Mucosa of rectum (tissue), 2 donors: ENCODE data around the gene TESMIN.

ENCODE experiments used
- H3K27ac ChIP-seq, 2 donors: one replicate each; pipeline ENCODE4 v1.7.0; 2013; ENCODE audit warnings: inconsistent platforms in 2 of 2, low read depth in 2 of 2, low read length in 2 of 2
- H3K27me3 ChIP-seq, 2 donors: one replicate each; pipeline ENCODE4 v1.7.0; 2013; ENCODE audit warnings: low read length in 2 of 2; ENCODE audit not compliant: control insufficient read depth in 2 of 2, insufficient read depth in 2 of 2
- H3K36me3 ChIP-seq, 2 donors: one replicate each; pipeline ENCODE4 v1.7.0; 2013; ENCODE audit warnings: low read length in 2 of 2; ENCODE audit not compliant: control insufficient read depth in 2 of 2, insufficient read depth in 2 of 2
- H3K4me1 ChIP-seq, 2 donors: one replicate each; pipeline ENCODE4 v1.7.0; 2013; ENCODE audit warnings: low read length in 2 of 2, mild to moderate bottlenecking in 1 of 2; ENCODE audit not compliant: control insufficient read depth in 2 of 2, insufficient read depth in 2 of 2
- H3K4me3 ChIP-seq, 2 donors: one replicate each; pipeline ENCODE4 v1.7.0; 2013; ENCODE audit warnings: low read length in 2 of 2
- H3K9ac ChIP-seq, 2 donors: one replicate each; pipeline ENCODE4 v1.7.0; 2013; ENCODE audit warnings: low read length in 2 of 2, low read depth in 1 of 2, mild to moderate bottlenecking in 1 of 2
- H3K9me3 ChIP-seq, 2 donors: one replicate each; pipeline ENCODE4 v1.7.0; 2013; ENCODE audit warnings: low read length in 2 of 2; ENCODE audit not compliant: control insufficient read depth in 2 of 2
- donor health status: healthy.
- donor health status: Normal muscosa, but diverticular disease.

Gene TESMIN

GRCh38 chr11:68763181-68763721 lies 11.9 kb upstream of the TESMIN start:
- Histone ChIP-seq H3K4me1 (no peaks in the 10 kb centered on the region), H3K36me3 (peaks cover 58 to 74% of the 10 kb centered on the region in 2 donors), H3K9ac (no peak overlapping the region), H3K9me3 (no peaks in the 10 kb centered on the region), H3K27me3 (no peaks in the 10 kb centered on the region), H3K4me3 (no peak overlapping the region), H3K27ac (no peak overlapping the region)

- Histone ChIP-seq H3K4me1 (no peaks in the 10 kb centered on the region), H3K27me3 (no peaks in the 10 kb centered on the region), H3K4me3 (no peak overlapping the region), H3K9ac (no peak overlapping the region), H3K27ac (no peak overlapping the region), H3K9me3 (no peaks in the 10 kb centered on the region), H3K36me3 (peaks cover 61 to 77% of the 10 kb centered on the region in 2 donors)
Observed at GRCh38 chr11:68762481-68762880, 11.2 kb upstream of the TESMIN start.

- H3K4me3 ChIP-seq, result no peak overlapping the region
- H3K36me3 ChIP-seq, result peaks cover 61 to 79% of the 10 kb centered on the region in 2 donors
- no peaks in the 10 kb centered on the region for H3K27me3 ChIP-seq
- H3K27ac ChIP-seq, result no peak overlapping the region
- H3K4me1 ChIP-seq, result no peaks in the 10 kb centered on the region
- no peak overlapping the region for H3K9ac ChIP-seq
- H3K9me3 ChIP-seq, result no peaks in the 10 kb centered on the region
Observed at GRCh38 chr11:68761801-68762200, 10.5 kb upstream of the TESMIN start.

GRCh38 chr11:68759991-68760390 lies 8.7 kb upstream of the TESMIN start:
- Histone ChIP-seq H3K27ac (no peak overlapping the region), H3K9me3 (no peaks in the 10 kb centered on the region), H3K9ac (no peak overlapping the region), H3K36me3 (peaks cover 62 to 75% of the 10 kb centered on the region in 2 donors), H3K4me3 (no peak overlapping the region), H3K4me1 (no peaks in the 10 kb centered on the region), H3K27me3 (no peaks in the 10 kb centered on the region)

GRCh38 chr11:68757711-68758110 lies 6.4 kb upstream of the TESMIN start:
- Histone ChIP-seq H3K4me3 (no peak overlapping the region), H3K9me3 (no peaks in the 10 kb centered on the region), H3K27ac (no peak overlapping the region), H3K27me3 (no peaks in the 10 kb centered on the region), H3K9ac (no peak overlapping the region), H3K36me3 (peaks cover 55 to 62% of the 10 kb centered on the region in 2 donors), H3K4me1 (no peaks in the 10 kb centered on the region)

- Histone ChIP-seq H3K9ac (no peak overlapping the region), H3K27ac (no peak overlapping the region), H3K36me3 (peaks cover 43 to 48% of the 10 kb centered on the region in 2 donors), H3K9me3 (no peaks in the 10 kb centered on the region), H3K4me1 (no peaks in the 10 kb centered on the region), H3K4me3 (no peak overlapping the region), H3K27me3 (no peaks in the 10 kb centered on the region)
Observed at GRCh38 chr11:68756171-68756766, 4.9 kb upstream of the TESMIN start.

GRCh38 chr11:68753300-68753699 lies 2.0 kb upstream of the TESMIN start:
- Histone ChIP-seq H3K9ac (no peak overlapping the region), H3K36me3 (peaks cover 29% of the 10 kb centered on the region in 2 donors), H3K27ac (no peak overlapping the region), H3K4me3 (no peak overlapping the region), H3K4me1 (no peaks in the 10 kb centered on the region), H3K27me3 (no peaks in the 10 kb centered on the region), H3K9me3 (no peaks in the 10 kb centered on the region)

GRCh38 chr11:68751004-68751325 lies 355 bp downstream of the TESMIN start:
- H3K27me3 ChIP-seq, result no peaks in the 10 kb centered on the region
- H3K36me3 ChIP-seq, result peaks cover 6 to 11% of the 10 kb centered on the region in 2 donors
- no peaks in the 10 kb centered on the region for H3K4me1 ChIP-seq
- peak overlapping the region in 1 of 2 donors; percentile 59 for H3K9ac ChIP-seq
- H3K27ac ChIP-seq, result peak overlapping the region in 1 of 2 donors; percentile 55
- H3K4me3 ChIP-seq, result peak overlapping the region; percentile 26 to 55
- no peaks in the 10 kb centered on the region for H3K9me3 ChIP-seq

- Histone ChIP-seq H3K4me1 (no peaks in the 10 kb centered on the region), H3K9ac (no peak overlapping the region), H3K9me3 (no peaks in the 10 kb centered on the region), H3K27ac (no peak overlapping the region), H3K27me3 (no peaks in the 10 kb centered on the region), H3K4me3 (no peak overlapping the region), H3K36me3 (peaks cover 6 to 10% of the 10 kb centered on the region in 2 donors)
Observed at GRCh38 chr11:68750195-68751003, 921 bp downstream of the TESMIN start.
